Measurements from ENCODE around the gene SLC24A2.

Gene SLC24A2

GRCh38 chr9:19754921-19755320 lies 33.9 kb downstream of the SLC24A2 start:
- no peak for DNase-seq

GRCh38 chr9:19748278-19749126 lies 40.3 kb downstream of the SLC24A2 start:
- DNase-seq: no peak

GRCh38 chr9:19746223-19746622 lies 42.6 kb downstream of the SLC24A2 start:
- no peak for DNase-seq

DNA sequence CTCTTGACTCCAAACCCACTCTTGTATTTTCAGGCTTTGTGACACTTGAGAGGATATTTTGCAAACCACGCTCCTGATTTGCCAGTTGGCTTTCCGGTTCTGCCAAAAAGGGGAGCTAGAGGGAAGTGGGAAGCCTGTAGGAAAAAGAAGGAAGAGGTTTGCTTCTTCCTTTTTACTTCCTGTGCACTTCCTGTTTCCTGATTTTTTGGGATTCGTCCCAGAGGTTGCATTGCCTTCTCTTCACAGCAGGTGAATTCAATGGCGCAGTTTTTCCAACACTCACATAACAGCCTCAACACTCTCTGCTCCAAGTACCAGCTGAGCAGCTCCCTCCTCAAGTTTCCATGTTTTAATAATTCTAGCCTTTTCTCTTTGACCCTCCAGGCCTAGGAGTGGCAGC lies 47.7 kb downstream of the SLC24A2 start:
- DNase-seq: no peak

All from stimulated activated CD8-positive, alpha-beta memory T cell treated with anti-CD3 and anti-CD28 coated beads, Interleukin-4, amount 100 ng/mL, for 48 hours (primary cell).